A204.1 (cell line): ENCODE data around the gene AGAP6.
A peak's percentile ranks its signal among the peaks of the same experiment; 100 is the strongest.
"Not testable (repeated sequence)": the region's sequence is repeated elsewhere in the genome, so short reads cannot be mapped to it uniquely, and the experiment has no call there.

Source experiments
- FAIRE-seq: peaks from 2 replicates; lab custom pipeline; 2012; peaks lifted over from hg19 to GRCh38; lab: Jason Lieb, UNC

AGAP6 gene

DNA sequence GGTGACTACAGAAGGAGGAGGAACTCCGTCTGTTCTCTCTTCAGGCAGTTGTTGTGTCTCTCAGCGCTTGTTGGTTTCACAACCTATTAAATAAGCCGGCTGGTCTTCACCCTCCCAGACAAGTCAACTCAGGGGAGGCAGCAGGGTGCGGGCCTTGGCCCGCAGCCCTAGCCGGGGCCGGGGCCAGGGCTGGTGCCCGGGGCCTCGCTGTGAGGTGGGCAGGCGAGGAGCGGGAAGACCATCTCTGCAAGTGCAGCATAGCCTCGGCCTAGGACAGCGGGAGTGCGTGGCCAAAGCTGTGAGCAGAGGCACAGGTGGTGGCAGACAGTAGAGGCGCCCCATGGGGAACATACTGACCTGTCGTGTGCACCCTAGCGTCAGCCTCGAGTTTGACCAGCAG is at the start of gene AGAP6:
Gene AGAP6 (plus strand): TSS at position 31 of the 400 bp plus-strand sequence. CDS start 310 bp downstream, at position 341.
- FAIRE-seq: not testable (repeated sequence)

DNA sequence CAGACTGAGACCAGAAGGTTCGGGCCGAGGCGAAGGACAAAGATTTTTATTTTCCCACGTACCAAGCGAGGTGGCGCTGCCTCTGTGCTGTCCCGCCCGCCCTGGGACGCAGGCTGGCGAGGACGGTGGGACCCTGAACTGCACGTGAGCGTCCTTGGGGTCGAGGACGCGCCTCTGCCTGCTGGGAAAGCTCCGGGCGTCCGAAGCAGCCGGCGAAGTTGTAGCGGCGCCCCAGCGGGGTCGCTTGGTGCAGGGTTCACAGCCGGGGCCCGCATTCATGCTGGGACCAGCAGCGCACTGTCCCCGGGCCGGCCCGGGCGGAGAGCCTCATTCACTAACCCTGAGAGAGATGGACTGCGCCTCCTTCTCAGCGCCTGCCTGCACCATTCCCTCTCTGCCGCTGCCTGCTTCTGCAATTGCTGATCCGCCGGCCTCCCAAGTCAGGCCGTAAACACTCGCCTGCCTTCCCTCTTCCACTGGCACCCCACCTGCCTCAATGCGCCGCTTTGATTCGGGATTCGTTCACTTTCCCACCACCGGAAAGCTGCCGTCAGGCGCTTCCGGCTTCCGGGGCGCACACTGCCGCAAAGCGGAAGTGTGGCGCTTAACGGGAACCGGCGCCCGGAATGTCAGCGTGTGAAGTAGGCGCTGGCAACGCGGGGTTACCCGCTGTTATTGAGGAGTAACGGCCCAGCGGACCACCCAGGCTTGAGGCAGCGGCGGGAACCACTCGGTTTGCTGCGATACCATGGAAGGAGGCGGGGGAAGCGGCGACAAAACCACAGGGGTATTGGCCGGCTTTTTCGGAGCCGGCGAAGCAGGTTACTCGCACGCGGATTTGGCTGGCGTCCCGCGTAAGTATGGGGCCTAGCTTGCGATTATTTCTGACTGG is 46.5 kb upstream of the AGAP6 start, which contains the start of the genes PARG and TIMM23B:
Gene PARG (minus strand): TSS at position 581 of the 892 bp plus-strand sequence. CDS start 302 bp downstream, at position 279.
Gene TIMM23B (plus strand): TSS at position 607 of the 892 bp plus-strand sequence. CDS start 142 bp downstream, at position 749.
- FAIRE-seq: not testable (repeated sequence)

DNA sequence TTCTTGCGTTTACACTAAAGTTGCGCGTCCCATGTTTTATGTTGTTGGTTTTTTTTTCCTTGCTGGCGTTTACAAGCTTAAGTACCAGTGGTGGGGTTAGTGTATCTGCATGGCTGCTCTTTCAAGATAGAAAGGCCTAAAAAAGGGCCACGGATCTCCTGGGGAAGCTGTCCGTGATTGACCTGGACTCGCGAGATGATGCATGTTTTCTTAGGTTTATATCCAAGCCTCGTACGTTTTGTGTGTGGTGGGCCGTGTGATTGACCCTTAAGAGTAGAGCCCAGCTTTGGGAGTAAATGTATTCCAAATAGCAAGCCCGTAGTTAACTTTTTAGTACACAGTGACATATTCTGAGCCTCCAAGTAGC is 45.9 kb upstream of the AGAP6 start:
- not testable (repeated sequence) for FAIRE-seq

DNA sequence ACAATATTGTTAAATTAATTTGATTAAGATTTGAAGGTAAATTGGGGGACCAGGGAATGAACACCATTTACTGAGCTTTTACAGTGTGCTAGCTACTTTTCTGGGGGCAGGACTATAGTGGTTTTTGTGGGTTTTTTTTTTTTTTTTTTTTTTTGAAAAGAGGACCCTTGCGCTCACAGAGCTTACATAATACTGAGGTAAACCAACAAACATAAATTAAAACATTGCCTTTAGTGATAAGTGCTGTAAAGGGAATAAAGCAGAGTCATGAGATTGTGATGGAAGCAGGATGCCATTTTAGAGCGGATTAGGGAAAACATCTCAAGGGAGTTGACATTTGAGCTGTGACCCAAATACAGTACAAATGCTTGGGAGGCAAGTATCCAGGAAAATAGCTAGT is 44.6 kb upstream of the AGAP6 start:
- FAIRE-seq: not testable (repeated sequence)

DNA sequence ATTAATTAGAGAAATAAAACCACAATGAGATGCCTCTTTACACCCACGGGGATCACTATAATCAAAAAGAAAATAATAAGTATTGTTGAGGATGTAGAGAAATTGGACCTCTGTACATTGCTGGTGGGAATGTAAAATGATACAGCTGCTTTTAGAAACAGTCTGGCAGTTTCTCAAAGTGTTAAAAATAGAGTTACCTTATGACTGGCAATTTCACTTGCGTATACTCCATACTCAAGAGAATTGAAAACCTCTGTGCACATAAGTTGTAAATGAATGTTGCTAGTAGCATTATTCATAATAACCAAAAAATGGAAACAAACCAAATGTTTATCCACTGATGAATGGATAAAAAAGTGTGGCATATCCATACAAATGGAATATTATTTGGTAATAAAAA is 40.1 kb upstream of the AGAP6 start:
- not testable (repeated sequence) for FAIRE-seq

DNA sequence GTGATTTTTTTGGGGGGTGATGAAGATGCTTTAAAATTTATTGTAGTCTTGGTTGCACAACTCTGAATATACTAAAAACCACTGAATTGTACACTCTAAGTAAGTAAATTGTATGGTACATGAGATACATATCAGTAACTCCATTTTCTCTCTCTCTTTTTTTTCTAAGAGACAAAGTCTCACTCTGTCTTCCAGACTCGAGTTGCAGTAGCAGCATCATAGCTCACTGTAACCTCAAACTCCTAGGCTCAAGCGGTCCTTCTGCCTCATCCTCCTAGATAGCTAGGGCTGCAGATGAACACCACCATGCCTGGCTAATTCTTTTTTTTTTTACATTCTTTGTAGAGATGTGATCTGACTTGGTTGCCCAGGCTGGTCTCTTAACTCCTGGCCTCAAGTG is 39.5 kb upstream of the AGAP6 start:
- FAIRE-seq: not testable (repeated sequence)

DNA sequence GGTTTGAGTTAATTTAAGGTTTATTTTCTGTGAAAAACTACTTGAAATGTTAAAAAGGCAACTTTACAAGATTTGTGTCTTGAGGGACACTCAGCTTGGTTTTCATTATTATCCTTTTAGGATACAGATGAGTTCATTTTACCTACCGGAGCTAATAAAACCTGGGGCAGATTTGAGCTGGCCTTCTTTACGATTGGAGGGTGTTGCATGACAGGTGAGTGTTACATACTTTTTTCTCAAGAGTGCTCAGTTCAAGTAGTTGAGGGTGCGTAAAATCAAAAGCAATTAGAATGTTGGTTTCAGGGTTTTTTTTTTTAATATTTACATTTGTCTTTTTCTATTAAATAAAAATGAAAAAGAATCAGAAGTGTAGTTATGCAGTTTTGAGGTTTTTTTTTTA is 36.2 kb upstream of the AGAP6 start:
- FAIRE-seq: not testable (repeated sequence)

DNA sequence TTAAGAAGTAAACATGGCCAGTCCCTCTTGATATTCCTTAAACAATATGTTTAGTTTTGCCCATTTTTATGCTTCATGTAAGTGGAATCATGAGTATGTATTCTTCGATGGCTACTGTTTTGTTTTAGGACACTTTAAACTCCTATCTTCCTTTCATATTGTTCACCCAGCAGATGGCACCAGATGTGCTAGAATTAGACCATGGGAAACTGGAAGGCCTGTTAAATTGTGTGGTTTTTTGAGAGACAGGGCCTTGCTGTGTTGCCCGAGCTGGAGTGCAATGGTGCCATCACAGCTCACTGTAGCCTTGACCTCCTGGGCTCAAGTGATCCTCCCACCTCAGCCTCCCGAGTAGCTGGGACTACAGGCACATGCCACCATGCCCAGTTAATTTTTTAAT is 35.1 kb upstream of the AGAP6 start:
- FAIRE-seq: peak; percentile 48

DNA sequence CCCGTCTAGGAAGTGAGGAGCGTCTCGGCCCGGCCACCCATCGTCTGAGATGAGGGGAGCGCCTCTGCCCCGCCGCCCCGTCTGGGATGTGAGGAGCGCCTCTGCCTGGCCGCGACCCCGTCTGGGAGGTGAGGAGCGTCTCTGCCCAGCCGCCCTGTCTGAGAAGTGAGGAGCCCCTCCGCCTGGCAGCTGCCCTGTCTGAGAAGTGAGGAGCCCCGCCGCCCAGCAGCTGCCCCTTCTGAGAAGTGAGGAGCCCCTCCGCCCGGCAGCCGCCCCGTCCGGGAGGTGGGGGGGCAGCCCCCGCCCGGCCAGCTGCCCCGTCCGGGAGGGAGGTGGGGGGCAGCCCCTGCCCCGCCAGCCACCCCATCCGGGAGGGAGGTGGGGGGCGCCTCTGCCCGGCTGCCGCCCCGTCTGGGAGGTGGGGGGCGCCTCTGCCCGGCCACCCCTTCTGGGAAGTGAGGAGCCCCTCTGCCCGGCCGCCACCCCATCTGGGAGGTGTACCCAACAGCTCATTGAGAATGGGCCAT is 17.8 kb upstream of the AGAP6 start:
- not testable (repeated sequence) for FAIRE-seq

DNA sequence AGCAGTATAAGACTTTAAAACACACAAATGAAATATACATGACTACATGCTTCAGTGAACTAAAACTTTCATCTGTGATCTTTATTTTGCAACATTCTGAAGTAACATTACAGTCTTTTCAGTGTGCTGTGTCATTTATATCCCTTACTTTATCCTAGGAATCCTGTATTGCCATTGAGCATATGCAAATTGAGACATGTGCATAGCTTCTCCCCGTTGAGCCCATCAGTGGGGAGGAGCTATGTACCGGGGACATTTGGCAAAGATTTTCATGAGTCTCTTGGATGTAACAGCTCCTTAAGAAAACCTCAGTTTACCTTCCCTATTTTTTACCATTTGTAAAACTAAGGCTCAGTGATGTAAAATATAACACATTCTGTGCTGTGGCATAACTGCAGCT is 16.7 kb upstream of the AGAP6 start:
- FAIRE-seq: not testable (repeated sequence)

DNA sequence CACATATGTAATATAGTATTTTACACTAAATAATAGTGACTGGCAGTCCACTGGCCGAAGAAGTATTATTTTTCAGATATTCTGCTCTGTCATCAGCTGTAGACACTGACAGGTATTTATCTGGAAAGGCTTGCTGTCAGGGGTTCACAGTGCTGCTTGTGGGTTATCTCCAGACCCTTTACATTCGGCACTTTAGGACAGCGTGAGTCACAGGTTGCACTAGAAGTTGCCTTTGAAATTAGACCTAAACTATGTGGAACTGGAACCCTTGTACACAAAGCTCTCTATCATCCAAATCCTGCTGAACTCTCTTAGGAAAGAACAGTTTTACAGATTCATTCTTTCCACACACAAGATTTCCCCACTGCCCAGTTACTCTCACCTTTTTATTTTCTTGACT is 16.1 kb upstream of the AGAP6 start:
- not testable (repeated sequence) for FAIRE-seq

DNA sequence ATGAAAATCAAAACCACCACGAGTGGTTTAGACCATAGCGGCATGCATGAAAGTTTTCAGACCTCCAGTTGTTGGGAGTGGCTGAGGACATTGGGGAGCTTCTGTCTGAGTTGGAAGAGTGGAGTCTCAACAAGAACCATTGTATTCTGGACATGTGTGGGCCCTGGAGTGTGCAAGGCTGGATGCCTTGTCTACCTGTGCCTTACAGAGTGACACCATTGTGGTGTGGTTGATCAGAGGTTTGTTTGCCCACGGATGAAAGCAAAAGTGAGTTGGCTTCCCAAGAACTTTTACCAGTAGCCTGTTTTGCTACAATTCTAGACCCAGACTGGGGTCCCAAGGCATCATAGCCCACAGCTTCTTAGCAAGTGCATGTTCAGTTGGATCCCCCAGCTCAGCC is 10.4 kb upstream of the AGAP6 start:
- not testable (repeated sequence) for FAIRE-seq

DNA sequence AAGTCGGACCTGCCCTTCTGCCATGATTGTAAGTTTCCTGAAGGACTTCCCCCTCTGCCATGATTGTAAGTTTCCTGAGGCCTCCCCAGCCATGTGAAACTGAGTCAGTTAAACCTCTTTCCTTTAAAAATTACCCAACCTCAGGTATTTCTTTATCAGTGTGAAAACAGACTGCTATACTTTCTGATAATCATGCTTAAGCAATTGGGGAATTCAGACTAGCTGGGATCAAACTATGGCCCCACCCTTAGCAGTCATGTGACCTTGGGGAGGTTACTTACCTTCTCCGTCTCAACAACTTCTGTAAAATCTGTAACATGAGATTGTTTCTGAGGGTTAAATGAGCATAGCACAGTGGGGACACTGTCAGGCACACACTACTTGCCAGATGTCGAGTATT is 999 bp upstream of the AGAP6 start:
- FAIRE-seq: not testable (repeated sequence)

DNA sequence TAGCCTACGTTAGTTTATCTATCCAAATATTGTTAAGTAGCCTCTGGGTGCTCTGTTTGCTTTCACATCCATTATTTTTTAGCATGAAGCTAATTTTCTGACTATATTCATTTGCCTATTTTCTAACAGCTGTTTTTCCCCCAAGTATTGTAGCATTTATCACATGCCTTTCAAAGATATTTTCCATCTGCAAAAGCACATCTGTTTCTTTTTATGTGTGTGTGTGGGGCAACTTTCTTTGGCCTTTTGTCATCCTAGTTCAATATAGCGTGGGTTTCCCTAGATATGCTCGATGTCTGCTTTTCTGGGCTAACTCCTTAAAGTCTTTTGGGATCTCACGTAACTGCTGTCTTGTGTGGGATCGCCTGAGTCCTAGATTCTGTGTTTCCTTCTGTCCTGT is 7.1 kb downstream of the AGAP6 start:
- not testable (repeated sequence) for FAIRE-seq

DNA sequence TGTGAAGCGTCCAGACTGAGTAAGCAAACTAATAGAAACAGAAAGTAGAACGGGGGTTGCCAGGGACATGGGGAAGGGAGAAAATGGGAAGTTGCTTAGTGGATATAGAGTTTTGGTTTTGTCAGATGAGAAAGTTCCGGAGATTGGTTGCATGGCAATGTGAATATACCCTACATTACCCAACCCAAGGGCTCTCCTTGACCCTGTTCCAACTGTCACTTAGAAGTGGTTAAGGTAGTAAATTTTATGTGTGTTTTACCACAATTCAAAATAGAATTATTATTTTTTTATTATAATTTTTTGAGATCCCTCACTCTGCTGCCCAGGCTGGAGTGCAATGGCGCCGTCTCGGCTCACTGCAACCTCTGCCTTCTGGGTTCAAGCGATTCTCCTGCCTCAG is 25.8 kb downstream of the AGAP6 start:
- not testable (repeated sequence) for FAIRE-seq

DNA sequence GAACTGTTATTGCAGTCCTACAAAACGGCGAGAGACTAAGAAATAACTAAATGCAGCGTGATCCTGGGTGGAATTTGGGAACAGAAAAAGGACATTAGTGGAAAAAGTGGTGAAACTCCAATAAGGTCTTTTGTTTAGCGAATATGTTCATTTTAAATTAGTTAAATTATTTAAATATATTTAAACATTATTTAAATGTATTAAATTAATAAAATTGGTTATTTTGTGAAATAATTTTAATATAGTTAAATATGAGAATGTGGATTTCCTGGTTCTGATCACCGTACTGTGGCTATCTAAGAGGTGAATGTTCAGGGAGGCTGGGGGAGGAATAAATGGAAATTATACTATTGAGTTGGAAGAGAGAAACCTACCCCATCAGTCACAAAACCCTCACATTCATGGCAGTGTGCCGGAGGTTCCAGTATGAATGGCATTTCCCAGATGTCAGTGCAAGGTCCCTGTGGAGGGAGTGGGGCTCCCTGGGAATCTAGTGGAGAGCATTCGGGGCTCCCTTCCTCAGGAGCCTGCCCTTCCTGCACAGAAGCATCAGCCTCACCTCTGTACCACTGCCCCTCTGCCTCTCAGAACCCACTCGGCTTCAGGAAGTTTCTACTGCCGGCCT is 27.5 kb downstream of the AGAP6 start:
- not testable (repeated sequence) for FAIRE-seq

DNA sequence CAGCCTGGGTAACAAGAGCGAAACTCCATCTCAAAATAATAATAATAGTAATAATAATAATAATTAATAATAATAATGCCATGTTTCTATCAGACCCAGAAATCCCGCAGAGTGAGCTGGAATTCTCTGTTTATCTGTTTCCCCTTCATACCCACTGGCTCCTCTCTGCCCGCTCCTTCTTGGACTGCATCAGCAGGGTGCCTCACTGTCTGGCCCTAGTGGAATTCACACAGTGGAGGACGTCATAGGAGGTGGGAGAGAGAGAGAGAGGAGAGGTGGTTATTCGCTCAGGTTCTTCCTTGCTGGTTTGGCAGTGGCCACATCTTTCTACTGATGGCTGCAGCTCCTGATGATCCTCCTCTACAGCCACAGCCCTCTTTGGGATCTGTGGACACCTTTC is 28.7 kb downstream of the AGAP6 start:
- not testable (repeated sequence) for FAIRE-seq

DNA sequence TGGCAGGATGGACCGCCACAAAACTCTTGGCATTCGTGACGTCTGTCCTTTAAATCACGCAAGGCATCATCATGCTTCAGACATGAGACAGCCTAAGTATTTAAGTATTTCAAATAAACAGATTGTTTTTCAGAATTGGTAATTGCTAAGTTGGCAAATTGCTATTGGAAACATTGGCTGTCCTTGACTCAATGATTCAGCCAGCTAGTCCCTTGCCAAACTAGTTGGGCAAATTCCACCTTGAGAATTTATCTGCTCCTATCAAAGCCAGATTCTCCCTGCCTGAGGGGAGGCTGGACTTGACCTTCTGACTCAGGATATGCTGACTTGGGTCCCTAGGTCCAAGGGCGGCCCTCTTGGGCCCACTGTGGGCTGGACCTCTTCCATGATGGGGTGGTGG is 29.4 kb downstream of the AGAP6 start:
- not testable (repeated sequence) for FAIRE-seq

DNA sequence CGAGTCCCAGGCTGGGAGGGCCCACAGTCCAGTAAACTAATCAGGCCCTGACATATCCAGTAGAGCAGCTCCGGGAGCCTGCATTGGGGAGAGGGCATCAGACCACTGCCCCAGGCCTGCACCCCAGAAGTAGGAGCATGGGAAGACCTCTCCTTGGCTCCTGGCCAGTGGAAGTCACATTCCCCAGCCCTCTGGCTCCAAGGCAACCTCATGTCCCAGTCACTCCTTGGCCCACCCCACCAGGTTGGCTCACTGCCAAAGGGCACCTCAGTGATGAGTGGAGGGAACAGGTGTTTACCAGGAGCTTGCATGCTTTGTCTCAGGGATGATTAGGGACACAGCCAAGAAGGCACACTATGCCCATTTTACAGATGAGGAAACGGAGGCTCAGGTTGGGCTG is 31.1 kb downstream of the AGAP6 start:
- FAIRE-seq: not testable (repeated sequence)

DNA sequence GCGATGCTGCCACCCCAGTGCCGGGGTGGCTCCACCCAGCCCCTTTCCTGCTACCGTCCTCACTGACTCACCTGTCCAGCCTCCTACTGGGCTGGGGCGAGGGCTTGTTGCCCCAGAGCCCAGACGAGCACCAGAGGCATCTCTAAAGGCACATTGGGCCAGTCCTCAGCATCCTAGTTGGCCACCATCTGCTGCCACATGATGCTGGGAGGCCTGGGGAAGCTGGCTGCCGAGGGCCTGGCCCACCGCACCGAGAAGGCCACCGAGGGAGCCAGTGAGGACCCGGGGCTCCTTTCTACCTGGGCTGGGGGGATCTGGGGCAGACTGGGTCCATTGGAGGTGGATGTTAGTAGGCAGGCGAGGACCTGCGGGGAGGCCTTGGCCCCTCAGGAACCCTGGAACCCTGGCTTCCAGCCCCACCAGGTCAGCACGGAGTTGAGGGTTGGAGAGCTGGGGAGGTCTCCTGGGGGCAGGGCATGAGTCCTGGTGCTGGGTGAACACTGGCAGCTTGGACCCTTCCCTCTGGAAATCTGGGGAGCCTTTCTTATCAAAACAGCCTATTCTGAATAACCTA is 32.3 kb downstream of the AGAP6 start:
- not testable (repeated sequence) for FAIRE-seq

DNA sequence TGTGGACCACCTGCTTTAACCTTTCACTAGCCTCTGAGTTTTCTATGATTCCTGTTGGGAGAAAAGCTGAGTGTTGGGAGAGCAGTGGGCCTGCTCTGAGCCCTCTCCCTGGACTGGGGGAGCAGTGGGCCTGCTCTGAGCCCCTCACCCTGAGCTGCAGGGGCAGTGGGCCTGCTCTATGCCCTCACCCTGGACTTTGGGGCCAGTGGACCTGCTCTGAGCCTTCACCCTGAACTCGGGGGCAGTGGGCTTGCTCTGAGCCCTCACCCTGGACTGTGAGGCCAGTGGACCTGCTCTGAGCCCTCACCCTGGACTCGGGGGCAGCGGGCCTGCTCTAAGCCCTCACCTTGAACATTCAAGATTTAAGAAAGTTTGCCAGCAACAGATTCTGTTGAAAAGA is 33.4 kb downstream of the AGAP6 start:
- no peak for FAIRE-seq

DNA sequence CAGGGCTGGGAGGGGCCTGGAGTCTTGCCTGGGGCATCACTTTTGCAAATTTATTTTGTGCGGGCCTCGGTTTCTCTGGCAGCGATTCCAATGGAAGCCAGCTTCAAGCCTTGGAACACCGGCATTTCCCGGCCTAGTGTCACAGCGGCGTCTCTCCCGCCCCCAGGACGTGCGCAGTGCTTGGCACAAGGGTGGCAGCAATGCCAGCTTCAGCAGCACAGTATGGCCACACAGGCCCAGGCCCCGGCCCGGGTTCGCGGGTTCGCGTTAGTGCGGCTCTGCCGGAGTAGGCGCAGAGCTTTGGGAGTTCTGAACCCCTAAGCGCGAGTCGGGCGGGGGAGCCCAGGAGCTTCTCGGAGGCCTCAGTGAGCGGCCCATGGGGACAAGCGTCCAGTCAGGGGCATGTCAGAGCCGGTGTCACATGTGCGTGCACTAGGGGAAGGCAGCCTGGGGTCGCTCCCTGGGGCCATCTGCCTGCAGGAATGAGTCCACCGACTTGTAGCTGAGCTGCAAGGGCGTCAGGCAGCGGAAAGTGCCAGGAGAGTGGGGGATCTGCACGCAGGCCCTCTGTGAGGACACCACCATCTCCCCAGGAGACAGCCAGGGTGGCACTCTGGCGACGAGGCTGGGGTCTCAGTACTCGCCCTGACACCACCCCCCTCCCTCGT is 36.6 kb downstream of the AGAP6 start:
- FAIRE-seq: not testable (repeated sequence)
